K562 (cell line): Measurements from ENCODE around the gene NXN. TPM values are rescaled to one million over a fixed set of nuclear protein-coding genes. Genes with fewer than 3 reads are reported as not detected.

Experiments
- DNMT1 ChIP-seq: fragments of 450-650 bp; IDR thresholded peaks from 2 replicates; pipeline ENCODE4 v1.6.1; 2016; ENCODE audit warnings: antibody characterized with exemption, mild to moderate bottlenecking
- DPF2 ChIP-seq: fragments of 450-650 bp; IDR thresholded peaks from 2 replicates; pipeline ENCODE4 v1.6.1; 2016
- JUNB ChIP-seq: fragments of 450-650 bp; formaldehyde crosslinking; conservative IDR thresholded peaks from 2 replicates; pipeline ENCODE4 v1.4.0; 2020; ENCODE audit warnings: mild to moderate bottlenecking
- MED1 ChIP-seq: sonication (generic); formaldehyde crosslinking; IDR thresholded peaks from 2 replicates; pipeline ENCODE4 v1.8.1; 2023; ENCODE audit warnings: missing genetic modification reagents, borderline replicate concordance
- NBN ChIP-seq: fragments of 450-650 bp; IDR thresholded peaks from 2 replicates; pipeline ENCODE4 v1.6.1; 2016; ENCODE audit warnings: low read depth, mild to moderate bottlenecking
- RAD51 ChIP-seq: fragments of 450-650 bp; IDR thresholded peaks from 2 replicates; pipeline ENCODE4 v1.7.1; 2016; ENCODE audit warnings: low read depth, mild to moderate bottlenecking, borderline replicate concordance
- RBBP5 ChIP-seq: fragments of 200-600 bp; sonication (generic); IDR thresholded peaks from 2 replicates; pipeline ENCODE4 v1.6.1; 2012; ENCODE audit warnings: borderline replicate concordance, mild to moderate bottlenecking, low read length, control low read depth, inconsistent platforms; ENCODE audit not compliant: insufficient read depth, poor library complexity, severe bottlenecking
- RBM25 ChIP-seq: fragments of 200-400 bp; formaldehyde crosslinking; IDR thresholded peaks from 2 replicates; pipeline ENCODE4 v1.6.1; 2018; ENCODE audit warnings: low read length, low read depth, moderate library complexity; ENCODE audit not compliant: severe bottlenecking
- RFX5 ChIP-seq: IDR thresholded peaks from 2 replicates; pipeline ENCODE4 v1.6.1; 2011; ENCODE audit warnings: low read depth, mild to moderate bottlenecking, improper control_type of control experiment, low read length
- SMARCA4 ChIP-seq: fragments of 450-650 bp; IDR thresholded peaks from 2 replicates; pipeline ENCODE4 v1.6.1; 2016
- YBX1 ChIP-seq: fragments of 450-650 bp; IDR thresholded peaks from 2 replicates; pipeline ENCODE4 v1.7.1; 2016; ENCODE audit warnings: mild to moderate bottlenecking
- ZBTB12 ChIP-seq: fragments of 250-450 bp; sonication (Bioruptor Pico); IDR thresholded peaks from 2 replicates; pipeline ENCODE4 v1.4.0; 2020
- ZNF124 ChIP-seq: sonication (generic); formaldehyde crosslinking; IDR thresholded peaks from 2 replicates; pipeline ENCODE4 v1.8.1; 2022; ENCODE audit warnings: missing genetic modification reagents
- ZNF212 ChIP-seq: fragments of 450-650 bp; formaldehyde crosslinking; IDR thresholded peaks from 2 replicates; pipeline ENCODE4 v1.4.0; 2020; ENCODE audit warnings: mild to moderate bottlenecking
- ZNF408 ChIP-seq: fragments of 250-450 bp; sonication (Bioruptor Pico); IDR thresholded peaks from 2 replicates; pipeline ENCODE4 v1.4.0; 2020; ENCODE audit warnings: low read depth, mild to moderate bottlenecking, moderate library complexity
- ZNF766 ChIP-seq: fragments of 200-800 bp; sonication (Bioruptor generic); conservative IDR thresholded peaks from 2 replicates; pipeline ENCODE4 v1.6.1; 2016; ENCODE audit warnings: missing genetic modification characterization, missing compliant biosample characterization
- polyA plus RNA-seq, 8 experiments: library from polyadenylated mRNA; depleted of rRNA in 4 of 8; stranded (reverse) in 5 of 8; unstranded in 3 of 8; fragments of >200 nt; fragmentation: Nextera tagmentation in 2 of 8; fragmentation: Illumina TruSeq in 1 of 8; extraction: Ambion mirVana in 2 of 8; extraction: Trizol in 1 of 8; gene quantifications; 2 replicates each; pipeline versions ENCODE4 v1.2.1 to v1.2.3, GENCODE V29; 2011 to 2014; ENCODE audit warnings: inconsistent platforms in 1 of 8, missing spikeins in 1 of 8
- total RNA-seq, 7 experiments: library from RNA; depleted of rRNA in 6 of 7; stranded (reverse); fragments of >200 nt in 6 of 7; fragmentation: Illumina TruSeq in 2 of 7; extraction: Trizol in 2 of 7; gene quantifications; 2 replicates each; pipeline versions ENCODE4 v1.2.1 to v1.2.3, GENCODE V29; 2011 to 2021; ENCODE audit warnings: low replicate concordance in 1 of 7
- TF ChIP-seq, protein P1 (sequence below), 2 experiments: fragments of 450-650 bp; IDR thresholded peaks; 2 replicates each; pipeline ENCODE4 v1.6.1; 2016; ENCODE audit warnings: mild to moderate bottlenecking in 2 of 2, borderline replicate concordance in 1 of 2, low read depth in 1 of 2, moderate library complexity in 1 of 2
- TF ChIP-seq, protein P2 (sequence below): fragments of 250-450 bp; sonication (Bioruptor Pico); IDR thresholded peaks from 2 replicates; pipeline ENCODE4 v1.5.0; 2021

NXN gene
- total and polyA plus RNA-seq, 9 of the 15 experiments (the other 6 are each of a cell fraction or from before 2014, with no cell fraction given) = 0.08 to 0.39 (median 0.29) TPM; not detected in 5

DNA sequence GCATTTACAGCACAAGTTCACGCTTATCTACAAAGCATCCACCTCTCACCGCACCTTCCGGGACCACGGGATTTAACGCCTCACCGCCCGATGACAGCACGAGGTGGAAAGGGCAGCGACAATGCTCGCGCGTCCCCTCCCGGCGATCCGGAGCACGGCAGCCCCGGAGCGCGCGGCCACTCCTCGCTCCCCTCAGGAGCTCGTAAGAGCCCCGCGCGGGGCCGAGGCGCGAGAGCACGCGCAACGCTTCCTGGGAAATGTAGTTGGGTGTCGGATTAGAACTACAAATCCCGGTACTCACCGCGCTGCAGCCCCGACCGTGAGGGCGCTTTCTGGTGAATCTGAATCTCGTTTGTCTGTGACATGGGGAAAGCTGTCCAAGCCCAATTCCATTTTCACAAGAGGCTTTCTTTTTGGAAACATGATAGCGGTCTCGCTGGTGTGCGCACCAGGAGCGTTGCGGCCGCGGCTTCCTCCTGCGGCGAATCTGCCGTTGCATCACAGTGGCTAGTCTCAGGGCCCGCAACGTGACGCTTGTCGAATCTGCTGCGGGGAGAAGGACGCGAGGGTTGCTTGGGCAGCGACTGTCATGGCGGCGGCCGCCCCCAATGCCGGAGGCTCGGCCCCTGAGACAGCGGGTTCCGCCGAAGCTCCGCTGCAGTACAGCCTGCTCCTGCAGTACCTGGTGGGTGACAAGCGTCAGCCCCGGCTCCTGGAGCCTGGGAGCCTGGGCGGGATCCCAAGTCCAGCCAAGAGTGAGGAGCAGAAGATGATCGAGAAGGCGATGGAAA lies 17.2 kb upstream of the NXN start, which contains the start of gene TIMM22 (continued):
- TF ChIP-seq ZNF766 (CRISPR knock-in tag) (peak; percentile 75), MED1 (CRISPR knock-in tag) (no peak), ZNF124 (CRISPR knock-in tag) (no peak), RBBP5 (peak; percentile 96), DPF2 (no peak), NBN (peak; percentile 67; the same call in 1 of the 2 replicates), SMARCA4 (no peak), ZBTB12 (peak; percentile 82), RAD51 (peak; percentile 47; the same call in 1 of the 2 replicates), YBX1 (no peak), RFX5 (no peak), JUNB (no peak), RBM25 (peak; percentile 15), DNMT1 (no peak), ZNF408 (CRISPR knock-in tag) (no peak), ZNF212 (CRISPR knock-in tag) (no peak)
- TF ChIP-seq, protein P1, sequence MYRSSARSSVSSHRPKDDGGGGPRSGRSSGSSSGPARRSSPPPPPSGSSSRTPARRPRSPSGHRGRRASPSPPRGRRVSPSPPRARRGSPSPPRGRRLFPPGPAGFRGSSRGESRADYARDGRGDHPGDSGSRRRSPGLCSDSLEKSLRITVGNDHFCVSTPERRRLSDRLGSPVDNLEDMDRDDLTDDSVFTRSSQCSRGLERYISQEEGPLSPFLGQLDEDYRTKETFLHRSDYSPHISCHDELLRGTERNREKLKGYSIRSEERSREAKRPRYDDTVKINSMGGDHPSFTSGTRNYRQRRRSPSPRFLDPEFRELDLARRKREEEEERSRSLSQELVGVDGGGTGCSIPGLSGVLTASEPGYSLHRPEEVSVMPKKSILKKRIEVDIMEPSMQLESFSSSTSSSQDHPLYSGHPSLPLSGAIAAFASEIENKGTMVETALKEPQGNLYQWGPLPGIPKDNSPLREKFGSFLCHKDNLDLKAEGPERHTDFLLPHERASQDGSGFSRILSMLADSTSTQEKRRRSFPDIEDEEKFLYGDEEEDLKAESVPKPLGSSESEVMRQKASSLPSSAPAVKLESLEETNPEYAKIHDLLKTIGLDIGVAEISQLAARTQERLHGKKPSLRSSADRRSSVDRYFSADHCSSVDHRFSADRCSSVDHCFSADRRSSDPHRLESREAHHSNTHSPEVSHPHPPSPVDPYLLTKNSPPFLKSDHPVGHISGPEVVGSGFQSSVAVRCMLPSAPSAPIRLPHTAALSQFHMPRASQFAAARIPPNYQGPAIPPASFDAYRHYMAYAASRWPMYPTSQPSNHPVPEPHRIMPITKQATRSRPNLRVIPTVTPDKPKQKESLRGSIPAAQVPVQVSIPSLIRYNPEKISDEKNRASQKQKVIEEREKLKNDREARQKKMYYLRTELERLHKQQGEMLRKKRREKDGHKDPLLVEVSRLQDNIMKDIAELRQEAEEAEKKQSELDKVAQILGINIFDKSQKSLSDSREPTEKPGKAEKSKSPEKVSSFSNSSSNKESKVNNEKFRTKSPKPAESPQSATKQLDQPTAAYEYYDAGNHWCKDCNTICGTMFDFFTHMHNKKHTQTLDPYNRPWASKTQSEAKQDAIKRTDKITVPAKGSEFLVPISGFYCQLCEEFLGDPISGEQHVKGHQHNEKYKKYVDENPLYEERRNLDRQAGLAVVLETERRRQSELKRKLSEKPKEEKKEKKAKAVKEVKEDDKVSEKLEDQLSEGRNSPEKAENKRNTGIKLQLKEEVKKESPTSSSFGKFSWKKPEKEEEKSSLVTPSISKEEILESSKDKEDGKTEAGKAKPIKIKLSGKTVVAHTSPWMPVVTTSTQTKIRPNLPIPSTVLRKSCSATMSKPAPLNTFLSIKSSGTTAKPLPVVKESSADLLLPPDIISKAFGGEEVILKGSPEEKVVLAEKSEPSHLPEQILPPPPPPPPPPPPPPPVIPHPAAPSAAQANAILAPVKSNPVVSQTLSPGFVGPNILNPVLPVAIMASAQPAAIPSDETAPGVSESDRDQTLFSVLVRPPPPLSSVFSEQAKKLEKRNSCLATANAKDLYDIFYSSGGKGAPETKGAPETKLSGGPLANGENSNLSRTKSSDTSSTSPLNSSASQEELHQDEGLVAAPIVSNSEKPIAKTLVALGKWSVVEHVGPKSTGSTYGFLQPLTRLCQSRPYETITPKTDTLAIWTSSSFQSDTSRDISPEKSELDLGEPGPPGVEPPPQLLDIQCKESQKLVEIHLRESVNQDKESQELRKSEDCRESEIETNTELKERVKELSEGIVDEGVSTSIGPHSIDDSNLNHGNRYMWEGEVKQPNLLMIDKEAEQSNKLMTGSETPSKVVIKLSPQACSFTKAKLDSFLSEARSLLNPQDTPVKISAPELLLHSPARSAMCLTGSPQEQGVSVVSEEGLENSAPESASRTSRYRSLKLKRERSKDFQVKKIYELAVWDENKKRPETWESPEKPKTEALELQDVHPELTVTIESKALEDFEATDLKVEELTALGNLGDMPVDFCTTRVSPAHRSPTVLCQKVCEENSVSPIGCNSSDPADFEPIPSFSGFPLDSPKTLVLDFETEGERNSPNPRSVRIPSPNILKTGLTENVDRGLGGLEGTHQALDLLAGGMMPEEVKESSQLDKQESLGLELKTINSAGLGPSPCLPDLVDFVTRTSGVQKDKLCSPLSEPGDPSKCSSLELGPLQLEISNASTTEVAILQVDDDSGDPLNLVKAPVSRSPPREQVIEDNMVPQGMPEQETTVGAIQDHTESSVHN (IDR thresholded peaks at IDR 0.05; ENCODE audit: borderline replicate concordance in 1 of 2, low read depth in 1 of 2) = no peak
- TF ChIP-seq, protein P2, sequence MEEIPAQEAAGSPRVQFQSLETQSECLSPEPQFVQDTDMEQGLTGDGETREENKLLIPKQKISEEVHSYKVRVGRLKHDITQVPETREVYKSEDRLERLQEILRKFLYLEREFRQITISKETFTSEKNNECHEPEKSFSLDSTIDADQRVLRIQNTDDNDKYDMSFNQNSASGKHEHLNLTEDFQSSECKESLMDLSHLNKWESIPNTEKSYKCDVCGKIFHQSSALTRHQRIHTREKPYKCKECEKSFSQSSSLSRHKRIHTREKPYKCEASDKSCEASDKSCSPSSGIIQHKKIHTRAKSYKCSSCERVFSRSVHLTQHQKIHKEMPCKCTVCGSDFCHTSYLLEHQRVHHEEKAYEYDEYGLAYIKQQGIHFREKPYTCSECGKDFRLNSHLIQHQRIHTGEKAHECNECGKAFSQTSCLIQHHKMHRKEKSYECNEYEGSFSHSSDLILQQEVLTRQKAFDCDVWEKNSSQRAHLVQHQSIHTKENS (CRISPR knock-in tag) = no peak
